CD4-positive, alpha-beta T cell treated with Interleukin-12 subunit alpha and Interleukin-12 subunit beta, for 1 hour (primary cell): ENCODE measurements around the gene CATSPERZ.

Source experiments
- DNase-seq: peaks from one replicate; pipeline ENCODE4 v3.0.0-alpha.2; 2020

The CATSPERZ gene

GRCh38 chr11:64342869-64343745, 42.9 kb downstream of the CATSPERZ start:
- DNase-seq: no peak

DNA sequence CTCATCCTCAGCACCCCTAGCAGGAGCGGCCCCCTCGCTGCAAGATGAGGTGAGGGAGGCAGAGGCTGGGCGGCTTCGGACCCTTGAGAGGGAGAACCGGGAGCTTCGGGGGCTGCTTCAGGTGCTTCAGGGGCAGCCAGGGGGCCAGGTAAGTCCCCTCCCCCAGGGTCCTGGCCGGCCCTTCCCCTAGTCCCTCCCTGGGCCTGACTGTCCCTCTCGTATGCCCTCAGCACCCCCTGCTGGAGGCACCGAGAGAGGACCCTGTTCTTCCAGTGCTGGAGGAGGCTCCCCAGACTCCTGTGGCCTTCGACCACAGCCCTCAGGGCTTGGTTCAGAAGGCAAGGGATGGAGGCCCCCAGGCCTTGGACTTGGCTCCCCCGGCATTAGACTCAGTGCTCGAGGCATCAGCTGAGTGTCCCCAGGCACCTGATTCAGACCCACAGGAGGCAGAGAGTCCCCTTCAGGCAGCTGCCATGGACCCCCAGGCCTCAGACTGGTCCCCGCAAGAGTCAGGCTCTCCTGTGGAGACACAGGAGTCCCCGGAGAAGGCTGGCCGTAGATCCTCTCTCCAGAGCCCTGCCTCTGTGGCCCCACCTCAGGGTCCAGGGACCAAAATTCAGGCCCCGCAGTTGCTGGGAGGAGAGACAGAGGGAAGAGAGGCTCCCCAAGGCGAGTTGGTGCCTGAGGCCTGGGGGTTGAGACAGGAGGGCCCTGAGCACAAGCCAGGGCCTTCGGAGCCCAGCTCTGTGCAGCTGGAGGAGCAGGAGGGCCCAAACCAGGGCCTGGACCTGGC, 43.8 kb downstream of the CATSPERZ start:
- DNase-seq: no peak

DNA sequence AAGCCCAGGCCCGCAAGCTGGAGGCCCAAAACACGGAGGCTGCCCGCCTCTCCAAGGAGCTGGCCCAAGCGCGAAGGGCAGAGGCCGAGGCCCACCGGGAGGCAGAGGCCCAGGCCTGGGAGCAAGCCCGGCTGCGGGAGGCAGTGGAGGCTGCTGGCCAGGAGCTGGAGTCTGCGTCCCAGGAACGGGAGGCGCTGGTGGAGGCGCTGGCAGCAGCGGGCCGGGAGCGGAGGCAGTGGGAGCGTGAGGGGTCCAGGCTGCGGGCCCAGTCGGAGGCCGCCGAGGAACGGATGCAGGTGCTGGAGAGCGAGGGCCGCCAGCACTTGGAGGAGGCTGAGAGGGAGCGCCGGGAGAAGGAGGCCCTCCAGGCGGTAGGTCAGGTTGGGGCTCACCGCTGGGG, 44.6 kb downstream of the CATSPERZ start:
- DNase-seq: no peak

DNA sequence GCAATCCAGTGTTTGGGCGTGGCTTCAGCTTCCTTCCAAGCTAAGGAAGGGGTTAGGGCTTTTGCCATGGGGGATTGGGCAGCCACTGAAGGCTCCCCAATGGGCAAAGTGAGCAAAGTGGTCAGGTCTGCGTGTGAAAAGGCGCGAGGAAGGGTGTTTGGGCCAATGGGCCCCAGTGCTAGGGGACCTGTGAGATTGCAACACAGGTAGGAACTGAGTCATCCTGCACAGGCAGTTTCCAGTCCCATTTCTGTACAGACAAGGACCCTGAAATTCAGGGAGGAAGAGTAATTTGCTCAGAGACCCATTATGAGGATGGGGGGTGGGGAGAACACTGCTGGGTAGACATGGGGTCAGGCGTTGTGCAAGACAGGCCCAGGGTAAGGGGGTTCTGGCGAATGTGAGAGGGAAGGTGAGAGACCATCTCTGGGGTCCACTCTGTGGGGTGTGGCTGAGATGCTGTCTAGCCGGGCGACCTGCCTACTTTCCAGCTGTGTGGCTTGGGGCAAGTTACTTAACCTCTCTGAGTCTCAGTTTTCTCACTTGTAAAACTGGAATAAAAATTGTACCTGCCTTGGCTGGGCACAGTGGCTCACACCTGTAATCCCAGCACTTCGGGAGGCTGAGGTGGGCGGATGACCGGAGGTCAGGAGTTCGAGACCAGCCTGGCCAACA, 47.2 kb downstream of the CATSPERZ start:
- no peak for DNase-seq

- no peak for DNase-seq
Measured at GRCh38 chr11:64348383-64349024, 48.3 kb downstream of the CATSPERZ start.

- DNase-seq: no peak
Measured at GRCh38 chr11:64349025-64349387, 48.8 kb downstream of the CATSPERZ start.

DNA sequence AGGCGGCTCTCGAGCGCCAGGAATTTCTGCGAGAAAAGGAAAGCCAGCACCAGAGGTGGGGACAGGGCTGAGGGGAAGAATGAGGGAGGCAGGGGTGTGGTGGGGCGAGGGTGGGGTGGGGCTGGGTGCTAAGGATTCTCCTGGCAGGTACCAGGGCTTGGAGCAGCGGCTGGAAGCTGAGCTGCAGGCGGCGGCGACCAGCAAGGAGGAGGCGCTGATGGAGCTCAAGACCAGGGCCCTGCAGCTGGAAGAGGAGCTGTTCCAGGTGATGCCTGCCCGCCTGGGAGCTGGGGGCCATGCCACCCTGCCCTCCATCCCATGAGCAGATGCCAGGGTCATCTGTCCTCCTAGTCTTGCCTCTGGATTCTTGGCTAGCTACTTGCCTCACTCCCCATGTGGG, 49.2 kb downstream of the CATSPERZ start:
- no peak for DNase-seq

DNA sequence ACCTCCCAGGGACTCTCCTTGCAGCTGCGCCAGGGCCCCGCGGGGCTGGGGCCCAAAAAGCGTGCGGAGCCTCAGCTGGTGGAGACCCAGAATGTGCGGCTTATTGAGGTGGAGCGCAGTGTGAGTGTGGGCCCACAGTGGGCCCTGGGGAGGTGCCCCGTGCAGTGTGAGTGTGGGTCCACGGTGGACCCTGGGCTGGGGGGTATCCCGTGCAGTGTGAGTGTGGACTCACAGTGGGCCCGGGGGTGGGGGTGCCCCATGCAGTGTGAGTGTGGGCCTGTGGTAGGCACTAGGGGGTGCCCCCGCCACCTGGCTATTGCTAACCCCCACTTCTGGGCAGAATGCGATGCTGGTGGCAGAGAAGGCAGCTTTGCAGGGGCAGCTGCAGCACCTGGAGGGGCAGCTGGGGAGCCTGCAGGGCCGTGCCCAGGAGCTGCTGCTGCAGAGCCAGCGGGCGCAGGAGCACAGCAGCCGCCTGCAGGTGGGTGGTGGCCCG, 51.0 kb downstream of the CATSPERZ start:
- DNase-seq: no peak

DNA sequence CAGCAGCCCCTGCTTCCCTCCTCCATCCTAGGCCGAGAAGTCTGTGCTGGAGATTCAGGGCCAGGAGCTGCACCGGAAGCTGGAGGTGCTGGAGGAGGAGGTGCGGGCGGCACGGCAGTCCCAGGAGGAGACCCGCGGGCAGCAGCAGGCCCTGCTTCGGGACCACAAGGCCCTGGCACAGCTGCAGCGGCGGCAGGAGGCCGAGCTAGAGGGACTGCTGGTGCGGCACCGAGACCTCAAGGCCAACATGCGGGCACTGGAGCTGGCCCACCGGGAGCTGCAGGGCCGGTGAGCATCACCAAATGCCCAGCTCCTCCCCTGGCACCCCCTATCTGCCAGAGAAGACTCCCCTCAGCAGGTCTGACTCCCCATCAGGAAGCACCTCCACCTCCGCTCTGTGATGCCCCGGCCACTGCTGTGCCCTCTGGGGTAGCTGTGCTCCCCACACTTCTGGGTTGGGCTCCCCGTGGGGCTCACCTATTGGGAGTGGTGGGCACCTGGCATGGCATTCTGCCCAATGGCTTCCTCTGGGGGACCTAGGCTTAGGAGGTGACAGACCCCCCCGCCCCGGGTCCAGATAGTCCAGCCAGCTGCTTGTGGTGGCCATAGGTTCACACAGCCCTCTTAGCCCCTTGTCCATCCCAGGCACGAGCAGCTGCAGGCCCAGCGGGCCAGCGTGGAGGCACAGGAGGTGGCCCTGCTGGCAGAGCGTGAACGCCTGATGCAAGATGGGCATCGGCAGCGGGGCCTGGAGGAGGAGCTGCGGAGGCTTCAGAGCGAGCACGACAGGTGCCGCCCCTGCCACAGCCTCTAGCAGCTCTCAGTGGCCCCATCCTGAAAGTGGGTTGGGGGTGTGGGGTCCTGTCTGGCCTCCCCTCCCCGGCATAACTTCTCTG, 52.2 kb downstream of the CATSPERZ start:
- no peak for DNase-seq

DNA sequence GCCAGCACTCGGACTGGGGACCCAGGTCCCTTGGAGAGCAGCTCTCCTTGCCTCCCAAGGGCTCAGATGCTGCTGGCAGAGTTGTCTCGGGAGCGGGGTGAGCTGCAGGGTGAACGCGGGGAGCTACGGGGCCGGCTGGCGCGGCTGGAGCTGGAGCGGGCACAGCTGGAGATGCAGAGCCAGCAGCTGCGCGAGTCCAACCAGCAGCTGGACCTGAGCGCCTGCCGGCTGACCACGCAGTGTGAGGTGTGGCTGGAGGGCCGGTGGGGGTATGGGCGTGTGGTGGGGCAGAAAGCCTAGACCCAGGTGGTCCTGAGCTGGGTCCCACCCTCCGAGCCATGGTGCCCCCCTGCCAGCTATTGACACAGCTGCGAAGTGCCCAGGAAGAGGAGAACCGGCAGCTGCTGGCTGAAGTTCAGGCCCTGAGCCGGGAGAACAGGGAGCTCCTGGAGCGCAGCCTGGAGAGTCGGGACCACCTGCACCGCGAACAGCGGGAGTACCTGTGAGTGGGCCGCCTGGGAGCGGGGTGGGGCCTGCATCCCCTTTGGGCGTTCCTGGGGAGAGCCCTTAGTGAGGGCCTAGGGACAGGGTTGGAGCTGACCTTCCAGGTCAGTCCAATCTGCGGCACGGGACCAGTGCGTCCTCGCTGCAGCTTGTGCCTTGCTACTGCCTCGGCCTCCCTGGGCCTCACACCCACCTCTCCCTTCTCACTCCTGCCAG, 53.0 kb downstream of the CATSPERZ start:
- DNase-seq: no peak

- DNase-seq: no peak
Measured at GRCh38 chr11:64353715-64354506, 53.8 kb downstream of the CATSPERZ start.
